HAP-1 (cell line): ENCODE data around the gene SIGLEC15.

Experiments
- DNase-seq, 2 experiments: peaks; one replicate each; pipeline ENCODE4 v3.0.0-alpha.2; 2016 to 2020; ENCODE audit warnings: low spot score in 2 of 2
- H3K27me3 ChIP-seq: fragments of 250-450 bp; sonication (Bioruptor Pico); 2 replicates; pipeline ENCODE4 v1.5.1; 2020; ENCODE audit warnings: low read depth, mild to moderate bottlenecking, moderate library complexity
- H3K36me3 ChIP-seq: fragments of 250-450 bp; sonication (Bioruptor Pico); replicated peaks from 2 replicates; pipeline ENCODE4 v1.5.1; 2020; ENCODE audit warnings: mild to moderate bottlenecking
- H3K4me1 ChIP-seq: fragments of 250-450 bp; sonication (Bioruptor Pico); 2 replicates; pipeline ENCODE4 v1.5.1; 2020; ENCODE audit warnings: mild to moderate bottlenecking
- H3K4me3 ChIP-seq: fragments of 250-450 bp; sonication (Bioruptor Pico); 2 replicates; pipeline ENCODE4 v1.5.1; 2020; ENCODE audit warnings: mild to moderate bottlenecking, moderate library complexity
- H3K9me3 ChIP-seq: fragments of 250-450 bp; sonication (Bioruptor Pico); 2 replicates; pipeline ENCODE4 v1.5.1; 2020; ENCODE audit warnings: mild to moderate bottlenecking, moderate library complexity
- in situ Hi-C: fragments of 300-500 bp; cut with MboI; formaldehyde crosslinking; loops from 3 replicates; pipeline ENCODE4 v1.14.3; 2020; ENCODE audit warnings: low sequenced_read_pairs, inconsistent platforms, mixed read lengths

SIGLEC15 gene

GRCh38 chr18:45825258-45826044 is at the start of gene SIGLEC15:
SIGLEC15 (plus strand) TSS chr18:45825675; CDS start chr18:45825729, 54 bp downstream.
- Histone ChIP-seq H3K4me1 (no peaks in the 10 kb centered on the region), H3K4me3 (no peak within 1 kb of the TSS), H3K36me3 (no peaks in the 10 kb centered on the region), H3K27me3 (peaks cover 5% of the 10 kb centered on the region), H3K9me3 (no peaks in the 10 kb centered on the region)
- no peak for DNase-seq
- in situ Hi-C loops: no loop called here

GRCh38 chr18:45775743-45776142 is 49.7 kb upstream of the SIGLEC15 start:
- H3K27me3 ChIP-seq: peaks cover 10% of the 10 kb centered on the region
- H3K36me3 ChIP-seq: no peaks in the 10 kb centered on the region
- H3K9me3 ChIP-seq: no peaks in the 10 kb centered on the region
- H3K4me3 ChIP-seq: no peak overlapping the region
- H3K4me1 ChIP-seq: no peaks in the 10 kb centered on the region
- DNase-seq: no peak
- in situ Hi-C loops: no loop called here

DNA sequence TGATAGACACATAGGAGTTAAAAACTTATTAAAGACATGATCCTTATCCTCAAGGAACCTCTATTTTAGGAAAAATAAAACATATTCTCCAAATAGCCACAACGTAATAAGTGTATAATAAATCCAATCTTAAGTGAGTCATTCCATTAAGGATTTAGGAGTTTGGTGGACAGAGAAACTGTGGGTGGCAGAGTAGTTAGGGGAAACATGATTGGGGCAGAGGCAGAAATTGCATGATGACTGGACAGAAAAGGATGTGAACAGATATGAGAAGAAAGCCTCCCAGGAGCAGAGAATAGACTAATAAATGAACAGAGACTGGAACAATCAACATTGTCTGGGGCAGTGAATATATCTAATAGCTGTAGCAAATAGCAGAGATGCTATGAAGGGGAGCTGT is 48.1 kb upstream of the SIGLEC15 start:
- no peaks in the 10 kb centered on the region for H3K36me3 ChIP-seq
- H3K4me1 ChIP-seq: no peaks in the 10 kb centered on the region
- in situ Hi-C loops: no loop called here
- no peak for DNase-seq
- no peaks in the 10 kb centered on the region for H3K9me3 ChIP-seq
- peaks cover 10% of the 10 kb centered on the region for H3K27me3 ChIP-seq
- no peak overlapping the region for H3K4me3 ChIP-seq

DNA sequence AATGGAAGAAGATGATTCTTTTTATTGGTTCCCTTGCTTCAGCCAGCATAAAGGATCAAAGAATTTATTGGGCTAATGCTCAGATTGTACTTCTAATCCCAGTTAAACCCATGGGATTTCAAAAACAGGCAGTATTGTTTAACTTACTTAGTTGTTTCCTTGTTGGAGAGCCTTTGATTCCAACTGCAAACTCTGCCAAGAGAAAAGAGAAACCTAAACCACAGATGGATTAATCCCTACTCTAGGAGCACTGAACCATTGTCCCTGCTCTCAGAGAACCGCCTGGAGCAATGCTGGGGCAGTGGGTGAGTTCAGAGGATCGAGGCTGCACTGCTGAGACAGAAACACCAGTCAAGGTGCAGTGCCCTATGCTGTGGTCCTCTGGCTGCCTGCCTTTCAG is 44.9 kb upstream of the SIGLEC15 start:
- Histone ChIP-seq H3K4me3 (no peak overlapping the region), H3K9me3 (no peaks in the 10 kb centered on the region), H3K4me1 (no peaks in the 10 kb centered on the region), H3K36me3 (no peaks in the 10 kb centered on the region), H3K27me3 (peaks cover 6% of the 10 kb centered on the region; the same call in 1 of the 2 replicates)
- peak; percentile 57 to 78 for DNase-seq
- in situ Hi-C loops: no loop called here

- Histone ChIP-seq H3K4me1 (no peaks in the 10 kb centered on the region), H3K27me3 (peaks cover 6% of the 10 kb centered on the region; the same call in 1 of the 2 replicates), H3K9me3 (no peaks in the 10 kb centered on the region), H3K36me3 (no peaks in the 10 kb centered on the region), H3K4me3 (no peak overlapping the region)
- in situ Hi-C loops: no loop called here
- DNase-seq: no peak
These were observed 42.8 kb upstream of the SIGLEC15 start for GRCh38 chr18:45782662-45783061.

DNA sequence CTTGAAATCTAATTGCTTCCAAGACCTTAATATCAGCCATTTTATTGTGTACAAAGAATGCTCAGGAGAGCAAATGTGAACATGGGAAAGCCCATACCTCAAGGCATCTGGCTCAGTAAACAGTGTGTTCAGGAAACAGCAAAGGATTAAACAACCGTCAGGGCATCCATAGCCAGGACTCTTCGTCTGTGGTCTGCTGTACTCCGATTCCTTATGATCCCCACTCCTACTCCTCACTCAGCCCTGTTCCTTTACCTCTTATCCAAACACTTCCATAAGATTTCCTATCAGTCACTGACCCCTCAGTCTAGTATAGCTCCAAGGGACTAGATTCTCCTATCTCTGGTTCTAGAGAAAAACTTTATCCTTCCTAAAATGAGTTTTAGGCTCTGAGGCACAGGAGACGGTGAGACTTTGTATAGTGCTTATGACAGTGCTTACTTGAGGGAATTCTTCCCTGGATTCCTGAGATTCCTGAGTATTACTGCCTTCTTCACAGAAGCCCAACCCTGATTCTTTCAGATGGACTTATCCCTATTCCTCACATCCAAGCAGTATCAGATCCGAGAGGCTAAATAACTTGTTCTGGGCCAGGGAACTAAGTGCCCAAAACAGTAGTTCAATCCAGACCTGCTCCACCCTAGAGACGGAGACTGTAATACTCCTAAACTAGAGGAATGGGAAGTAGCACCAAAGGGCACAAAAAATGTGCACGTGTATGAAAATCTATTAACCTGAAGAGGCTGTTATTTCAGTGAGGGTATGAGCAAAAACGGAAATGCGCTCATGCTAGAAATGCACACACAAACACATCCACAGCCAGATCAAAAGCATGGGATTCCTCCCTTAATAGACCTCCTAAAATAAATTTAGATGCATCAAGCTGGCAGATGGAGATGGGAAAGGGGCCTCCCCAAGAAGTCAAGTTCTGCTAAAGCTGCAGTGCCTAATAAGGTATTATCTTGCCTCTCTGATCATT is 42.1 kb upstream of the SIGLEC15 start:
- Histone ChIP-seq H3K27me3 (peaks cover 4% of the 10 kb centered on the region; the same call in 1 of the 2 replicates), H3K36me3 (no peaks in the 10 kb centered on the region), H3K4me3 (no peak overlapping the region), H3K9me3 (no peaks in the 10 kb centered on the region), H3K4me1 (no peaks in the 10 kb centered on the region)
- in situ Hi-C loops: no loop called here
- no peak for DNase-seq

DNA sequence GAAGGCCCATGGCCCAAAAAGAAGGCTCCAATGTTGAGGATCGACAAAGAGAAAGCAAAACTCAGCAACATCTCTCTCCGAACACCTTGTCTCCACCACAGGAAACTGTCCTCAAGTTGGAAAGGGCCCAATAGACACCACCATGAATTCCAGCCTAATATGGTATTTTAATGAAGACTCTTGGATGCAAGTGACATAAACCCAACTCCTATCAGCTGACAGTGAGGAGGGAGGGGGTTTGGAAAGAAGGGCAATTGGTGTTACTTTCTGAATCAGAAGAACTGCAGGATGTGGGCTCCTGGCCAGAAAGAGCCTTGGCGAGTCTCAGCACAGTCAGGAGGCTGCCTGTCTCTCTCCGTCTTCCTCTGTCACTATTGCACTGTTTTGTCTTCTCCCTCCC is 40.3 kb upstream of the SIGLEC15 start:
- H3K36me3 ChIP-seq: no peaks in the 10 kb centered on the region
- no peaks in the 10 kb centered on the region for H3K4me1 ChIP-seq
- DNase-seq: no peak
- no peaks in the 10 kb centered on the region; the same call in 1 of the 2 replicates for H3K27me3 ChIP-seq
- in situ Hi-C loops: no loop called here
- no peaks in the 10 kb centered on the region for H3K9me3 ChIP-seq
- H3K4me3 ChIP-seq: no peak overlapping the region

GRCh38 chr18:45786941-45787340 is 38.5 kb upstream of the SIGLEC15 start:
- no peaks in the 10 kb centered on the region for H3K9me3 ChIP-seq
- H3K36me3 ChIP-seq: no peaks in the 10 kb centered on the region
- in situ Hi-C loops: no loop called here
- no peaks in the 10 kb centered on the region; the same call in 1 of the 2 replicates for H3K27me3 ChIP-seq
- no peak overlapping the region for H3K4me3 ChIP-seq
- no peak for DNase-seq
- H3K4me1 ChIP-seq: no peaks in the 10 kb centered on the region

DNA sequence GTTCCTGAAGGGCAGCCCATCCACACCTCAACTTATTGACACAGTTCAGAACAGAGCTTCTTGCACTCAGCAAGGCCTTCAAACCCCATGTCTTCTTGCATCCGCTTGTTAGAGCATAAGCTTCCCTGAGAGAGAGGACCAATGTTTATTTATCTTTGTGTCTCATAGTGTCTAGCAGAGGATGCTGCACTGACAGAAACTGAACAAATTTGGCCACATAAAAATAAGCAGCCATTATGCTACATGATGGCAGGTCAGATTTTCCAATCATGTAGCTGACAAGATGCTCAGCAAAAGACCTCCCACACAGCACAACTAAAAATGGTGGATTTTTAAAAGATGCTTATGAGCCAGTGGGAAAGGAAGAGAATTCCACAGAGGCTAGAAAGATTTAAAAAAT is 38.1 kb upstream of the SIGLEC15 start:
- in situ Hi-C loops: no loop called here
- H3K4me1 ChIP-seq: no peaks in the 10 kb centered on the region
- no peak for DNase-seq
- H3K36me3 ChIP-seq: no peaks in the 10 kb centered on the region
- H3K4me3 ChIP-seq: no peak overlapping the region
- H3K27me3 ChIP-seq: no peaks in the 10 kb centered on the region
- no peaks in the 10 kb centered on the region for H3K9me3 ChIP-seq

DNA sequence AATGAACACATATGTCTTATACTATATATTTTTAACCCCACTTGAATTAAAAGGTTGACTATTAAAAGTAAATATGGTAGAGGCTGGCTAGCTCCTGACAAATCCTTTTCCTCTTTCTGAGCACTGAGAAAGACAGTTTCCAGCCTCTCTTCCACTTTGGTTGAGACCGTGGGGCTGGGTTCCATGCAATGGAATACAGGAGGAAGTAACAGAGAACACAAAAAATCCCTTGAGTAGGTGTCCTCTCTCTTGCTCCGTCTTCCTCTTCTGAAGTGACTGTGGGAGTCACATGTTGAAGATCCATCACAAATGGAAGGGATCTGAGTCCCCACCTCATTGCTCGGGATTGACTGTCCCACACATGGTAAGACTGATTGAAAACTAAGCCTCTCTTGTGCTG is 36.6 kb upstream of the SIGLEC15 start:
- in situ Hi-C loops: no loop called here
- H3K27me3 ChIP-seq: no peaks in the 10 kb centered on the region
- H3K4me3 ChIP-seq: no peak overlapping the region
- H3K4me1 ChIP-seq: no peaks in the 10 kb centered on the region
- H3K36me3 ChIP-seq: no peaks in the 10 kb centered on the region
- no peak for DNase-seq
- no peaks in the 10 kb centered on the region; the same call in 1 of the 2 replicates for H3K9me3 ChIP-seq

DNA sequence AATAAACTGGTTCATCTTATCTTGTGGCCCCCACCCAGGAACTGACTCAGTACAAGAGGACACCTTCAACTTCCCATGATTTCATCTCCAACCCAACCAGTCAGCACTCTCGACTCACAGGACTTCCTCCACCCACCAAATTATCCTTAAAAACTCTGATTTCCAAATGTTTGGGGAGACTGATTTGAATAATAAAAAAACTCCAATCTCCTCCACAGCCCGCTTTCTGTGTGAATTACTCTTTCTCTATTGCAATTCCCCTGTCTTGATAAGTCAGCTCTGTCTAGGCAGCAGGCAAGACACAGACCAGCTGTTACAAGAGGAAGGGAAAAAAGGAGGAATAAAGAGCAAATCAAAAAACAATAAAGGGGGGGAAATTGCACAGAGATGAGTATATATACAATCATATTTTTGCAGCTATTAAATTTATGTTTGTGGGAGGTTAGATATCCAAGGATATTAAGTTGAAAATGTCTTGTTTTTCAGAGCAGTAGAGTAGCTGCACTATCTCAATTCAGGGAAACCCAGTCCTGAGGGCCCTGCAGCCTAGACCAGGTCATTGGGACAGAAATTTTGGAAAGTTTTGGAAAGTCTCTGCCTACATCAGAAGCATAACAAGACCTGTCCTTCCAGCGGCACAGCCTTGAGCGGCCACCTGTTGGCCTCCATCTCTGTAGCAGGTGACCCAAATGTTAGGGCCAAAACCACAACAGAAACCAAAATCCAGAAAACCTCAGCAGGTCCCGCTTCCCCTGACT is 32.8 kb upstream of the SIGLEC15 start:
- DNase-seq: no peak
- no peaks in the 10 kb centered on the region for H3K4me1 ChIP-seq
- no peaks in the 10 kb centered on the region for H3K27me3 ChIP-seq
- no peaks in the 10 kb centered on the region for H3K36me3 ChIP-seq
- H3K4me3 ChIP-seq: no peak overlapping the region
- in situ Hi-C loops: no loop called here
- no peaks in the 10 kb centered on the region; the same call in 1 of the 2 replicates for H3K9me3 ChIP-seq

- Histone ChIP-seq H3K27me3 (no peaks in the 10 kb centered on the region), H3K36me3 (no peaks in the 10 kb centered on the region), H3K4me1 (no peaks in the 10 kb centered on the region), H3K4me3 (no peak overlapping the region), H3K9me3 (no peaks in the 10 kb centered on the region; the same call in 1 of the 2 replicates)
- in situ Hi-C loops: no loop called here
- no peak for DNase-seq
These were observed 32.1 kb upstream of the SIGLEC15 start for GRCh38 chr18:45793264-45793965.
